Ecto neural progenitor cell (in vitro differentiated cells): ENCODE results near the gene IL18R1.
A peak's percentile ranks its signal among the peaks of the same experiment; 100 is the strongest.
"Not testable (repeated sequence)": the region's sequence is repeated elsewhere in the genome, so short reads cannot be mapped to it uniquely, and the experiment has no call there.

Experiments
- DNase-seq: peaks from one replicate; pipeline ENCODE4 v3.0.0-alpha.2; 2018; ENCODE audit warnings: low spot score

Gene IL18R1

GRCh38 chr2:102355526-102356380, at the start of gene IL18R1:
Gene IL18R1 (plus strand): TSS chr2:102355796. CDS start chr2:102362661, 6,865 bp downstream.
- DNase-seq = peak; percentile 85

GRCh38 chr2:102306125-102306524, 49.5 kb upstream of the IL18R1 start:
- DNase-seq = no peak

- DNase-seq = no peak
Measured at GRCh38 chr2:102310964-102311640, 44.5 kb upstream of the IL18R1 start, which contains the start of gene IL1RL1. Gene IL1RL1 (plus strand): TSS chr2:102311563. CDS start chr2:102338265, 26,702 bp downstream.

GRCh38 chr2:102313025-102313424, 42.6 kb upstream of the IL18R1 start:
- no peak for DNase-seq

GRCh38 chr2:102313471-102313870, 42.1 kb upstream of the IL18R1 start:
- no peak for DNase-seq

GRCh38 chr2:102313950-102314349, 41.6 kb upstream of the IL18R1 start:
- DNase-seq = no peak

GRCh38 chr2:102315921-102316320, 39.7 kb upstream of the IL18R1 start:
- no peak for DNase-seq

- no peak for DNase-seq
Measured at GRCh38 chr2:102317715-102318114, 37.9 kb upstream of the IL18R1 start.

- no peak for DNase-seq
Measured at GRCh38 chr2:102318437-102318836, 37.2 kb upstream of the IL18R1 start.

- DNase-seq = no peak
Measured at GRCh38 chr2:102321941-102322719, 33.5 kb upstream of the IL18R1 start.

GRCh38 chr2:102324914-102325313, 30.7 kb upstream of the IL18R1 start:
- not testable (repeated sequence) for DNase-seq

GRCh38 chr2:102331311-102331980, 24.1 kb upstream of the IL18R1 start:
- DNase-seq = no peak

GRCh38 chr2:102334486-102334885, 21.1 kb upstream of the IL18R1 start:
- no peak for DNase-seq

- DNase-seq = no peak
Measured at GRCh38 chr2:102335871-102336366, 19.7 kb upstream of the IL18R1 start.

GRCh38 chr2:102336502-102336945, 19.1 kb upstream of the IL18R1 start:
- no peak for DNase-seq

- no peak for DNase-seq
Measured at GRCh38 chr2:102337012-102337411, 18.6 kb upstream of the IL18R1 start.

GRCh38 chr2:102337481-102338386, 17.9 kb upstream of the IL18R1 start:
- no peak for DNase-seq

GRCh38 chr2:102340778-102341177, 14.8 kb upstream of the IL18R1 start:
- DNase-seq = no peak

- DNase-seq = no peak
Measured at GRCh38 chr2:102342888-102343287, 12.7 kb upstream of the IL18R1 start.

- DNase-seq = no peak
Measured at GRCh38 chr2:102344397-102344796, 11.2 kb upstream of the IL18R1 start.
